Measurements from ENCODE around the gene TCF7. TPM values are rescaled to one million over a fixed set of nuclear protein-coding genes. Genes with fewer than 3 reads are reported as not detected.

TCF7 gene
- polyA plus RNA-seq, 1 donor from 2014 or later: 0.15 TPM

GRCh38 chr5:134079748-134080581 lies 34.5 kb upstream of the TCF7 start:
- H3K36me3 ChIP-seq (ENCODE audit: insufficient read depth, low read length): no peaks in the 10 kb centered on the region
- no peaks in the 10 kb centered on the region for H3K79me2 ChIP-seq (replicated peaks; ENCODE audit: insufficient read depth, low read length)
- H3K4me2 ChIP-seq (ENCODE audit: low read length): no peak overlapping the region
- no peak overlapping the region for H2AFZ ChIP-seq (ENCODE audit: low read depth, low read length)
- H3K9me3 ChIP-seq (ENCODE audit: low read length): no peaks in the 10 kb centered on the region
- no peaks in the 10 kb centered on the region for H4K20me1 ChIP-seq (ENCODE audit: insufficient read depth)
- H3K9me2 ChIP-seq (ENCODE audit: insufficient read depth, low read length): no peaks in the 10 kb centered on the region
- no peaks in the 10 kb centered on the region for H3K27me3 ChIP-seq (ENCODE audit: insufficient read depth, low read depth, low read length)
- H3K27ac ChIP-seq (ENCODE audit: low read length): no peak overlapping the region
- no peaks in the 10 kb centered on the region for H3F3A ChIP-seq (ENCODE audit: insufficient read depth, low read length, poor library complexity, severe bottlenecking)
- H3K4me3 ChIP-seq (ENCODE audit: low read length): no peak overlapping the region
- TF ChIP-seq EP300 (conservative IDR thresholded peaks at IDR 0.05; ENCODE audit: poor library complexity, severe bottlenecking) (no peak), SMC3 (conservative IDR thresholded peaks at IDR 0.05; ENCODE audit: poor library complexity) (no peak), CTCF (IDR thresholded peaks at IDR 0.05; ENCODE audit: poor library complexity, severe bottlenecking) (no peak), REST (IDR thresholded peaks at IDR 0.05; ENCODE audit: borderline replicate concordance) (no peak), TAF1 (IDR thresholded peaks at IDR 0.05; ENCODE audit: low read depth) (no peak), POLR2AphosphoS5 (IDR thresholded peaks at IDR 0.05) (no peak), RAD21 (conservative IDR thresholded peaks at IDR 0.05) (no peak), MXI1 (conservative IDR thresholded peaks at IDR 0.05; ENCODE audit: poor library complexity, severe bottlenecking) (no peak)
- H3K9ac ChIP-seq (ENCODE audit: low read length): no peak overlapping the region

- no peaks in the 10 kb centered on the region for H3K36me3 ChIP-seq (ENCODE audit: insufficient read depth, low read length)
- H3K4me2 ChIP-seq (ENCODE audit: low read length): no peak overlapping the region
- no peaks in the 10 kb centered on the region for H3K79me2 ChIP-seq (replicated peaks; ENCODE audit: insufficient read depth, low read length)
- TF ChIP-seq POLR2AphosphoS5 (IDR thresholded peaks at IDR 0.05) (no peak), REST (IDR thresholded peaks at IDR 0.05; ENCODE audit: borderline replicate concordance) (no peak), SMC3 (conservative IDR thresholded peaks at IDR 0.05; ENCODE audit: poor library complexity) (no peak), EP300 (conservative IDR thresholded peaks at IDR 0.05; ENCODE audit: poor library complexity, severe bottlenecking) (no peak), CTCF (IDR thresholded peaks at IDR 0.05; ENCODE audit: poor library complexity, severe bottlenecking) (no peak), TAF1 (IDR thresholded peaks at IDR 0.05; ENCODE audit: low read depth) (no peak), RAD21 (conservative IDR thresholded peaks at IDR 0.05) (no peak), MXI1 (conservative IDR thresholded peaks at IDR 0.05; ENCODE audit: poor library complexity, severe bottlenecking) (no peak), EZH2 (IDR thresholded peaks at IDR 0.05; ENCODE audit: borderline replicate concordance, insufficient read depth, low read length, poor library complexity, severe bottlenecking) (no peak)
- no peaks in the 10 kb centered on the region for H3F3A ChIP-seq (ENCODE audit: insufficient read depth, low read length, poor library complexity, severe bottlenecking)
- no peak overlapping the region for H3K9ac ChIP-seq (ENCODE audit: low read length)
- no peak overlapping the region for H3K4me3 ChIP-seq (ENCODE audit: low read length)
- H3K27ac ChIP-seq (ENCODE audit: low read length): no peak overlapping the region
- no peaks in the 10 kb centered on the region for H3K27me3 ChIP-seq (ENCODE audit: insufficient read depth, low read depth, low read length)
- no peaks in the 10 kb centered on the region for H3K9me3 ChIP-seq (ENCODE audit: low read length)
- no peaks in the 10 kb centered on the region for H4K20me1 ChIP-seq (ENCODE audit: insufficient read depth)
- H3K9me2 ChIP-seq (ENCODE audit: insufficient read depth, low read length): no peaks in the 10 kb centered on the region
- H2AFZ ChIP-seq (ENCODE audit: low read depth, low read length): no peak overlapping the region
These were observed 32.1 kb upstream of the TCF7 start for GRCh38 chr5:134082264-134082992.
